H1 (cell line): ENCODE data around the gene THAP11. TPM values are rescaled to one million over a fixed set of nuclear protein-coding genes. Genes with fewer than 3 reads are reported as not detected.

Source experiments
- BCL11A ChIP-seq, 2 experiments: IDR thresholded peaks; one replicate each; pipeline ENCODE4 v1.6.1; 2011; ENCODE audit warnings: low read depth in 2 of 2, low read length in 2 of 2, mild to moderate bottlenecking in 2 of 2
- CEBPB ChIP-seq: IDR thresholded peaks from 2 replicates; pipeline ENCODE4 v1.6.1; 2012; ENCODE audit warnings: low read depth, low read length
- EP300 ChIP-seq, 2 experiments: IDR thresholded peaks; 1 replicate in 1 of 2; 2 replicates in 1 of 2; pipeline ENCODE4 v1.6.1; 2011 to 2012; ENCODE audit warnings: low read depth in 2 of 2, low read length in 2 of 2, mild to moderate bottlenecking in 2 of 2, borderline replicate concordance in 1 of 2, inconsistent platforms in 1 of 2, moderate library complexity in 1 of 2
- GABPA ChIP-seq: IDR thresholded peaks from 2 replicates; pipeline ENCODE4 v1.6.1; 2011; ENCODE audit warnings: mild to moderate bottlenecking, low read length, moderate library complexity, borderline replicate concordance; ENCODE audit not compliant: insufficient read depth
- MAFK ChIP-seq: IDR thresholded peaks from 2 replicates; pipeline ENCODE4 v1.6.1; 2012; ENCODE audit warnings: low read depth, mild to moderate bottlenecking, improper control_type of control experiment, low read length
- SIRT6 ChIP-seq: IDR thresholded peaks from one replicate; pipeline ENCODE4 v1.7.1; 2012; ENCODE audit warnings: low read length, inconsistent platforms
- SRF ChIP-seq: IDR thresholded peaks from 2 replicates; pipeline ENCODE4 v1.6.1; 2011; ENCODE audit warnings: mild to moderate bottlenecking, low read depth, low read length, moderate library complexity
- TAF7 ChIP-seq: optimal IDR thresholded peaks from 2 replicates; pipeline ENCODE3; 2011; ENCODE audit warnings: low read depth, mild to moderate bottlenecking, inconsistent platforms, low read length, moderate library complexity, borderline replicate concordance
- ZNF274 ChIP-seq: IDR thresholded peaks from 2 replicates; pipeline ENCODE4 v1.7.0; 2012; ENCODE audit warnings: low read length, borderline replicate concordance; ENCODE audit errors: extremely low read depth
- polyA plus RNA-seq, 7 experiments: library from polyadenylated mRNA; depleted of rRNA in 3 of 7; stranded (reverse) in 5 of 7; unstranded in 2 of 7; fragments of >200 nt in 5 of 7; fragments of 200-250 nt in 2 of 7; gene quantifications; 1 replicate in 5 of 7; 2 replicates in 1 of 7; 4 replicates in 1 of 7; pipeline versions ENCODE4 v1.2.1 to v1.2.3, GENCODE V29; 2011 to 2013; ENCODE audit warnings: missing spikeins in 2 of 7, mixed read lengths in 2 of 7
- total RNA-seq: library from RNA; stranded (reverse); fragmentation: NEBNext Ultra II Directional; extraction: Animal tissue kit (Norgen Biotek cat#: 25700); gene quantifications from 2 replicates; pipeline ENCODE4 v1.2.1, GENCODE V29; 2021
- TF ChIP-seq, protein P1 (sequence below): fragments of 300-600 bp; sonication (generic); IDR thresholded peaks from 2 replicates; pipeline ENCODE4 v1.7.1; 2012; ENCODE audit warnings: low read length, moderate library complexity, mild to moderate bottlenecking, inconsistent platforms; ENCODE audit not compliant: insufficient replicate concordance
- TF ChIP-seq, protein P2 (sequence below): IDR thresholded peaks from 2 replicates; pipeline ENCODE4 v1.6.1; 2011; ENCODE audit warnings: low read depth, mild to moderate bottlenecking, low read length; ENCODE audit not compliant: insufficient read depth

The THAP11 gene
- total and polyA plus RNA-seq, 2 of the 8 experiments (the other 6 are each of a cell fraction or from before 2014, with no cell fraction given): 50.8 to 54.8 TPM

DNA sequence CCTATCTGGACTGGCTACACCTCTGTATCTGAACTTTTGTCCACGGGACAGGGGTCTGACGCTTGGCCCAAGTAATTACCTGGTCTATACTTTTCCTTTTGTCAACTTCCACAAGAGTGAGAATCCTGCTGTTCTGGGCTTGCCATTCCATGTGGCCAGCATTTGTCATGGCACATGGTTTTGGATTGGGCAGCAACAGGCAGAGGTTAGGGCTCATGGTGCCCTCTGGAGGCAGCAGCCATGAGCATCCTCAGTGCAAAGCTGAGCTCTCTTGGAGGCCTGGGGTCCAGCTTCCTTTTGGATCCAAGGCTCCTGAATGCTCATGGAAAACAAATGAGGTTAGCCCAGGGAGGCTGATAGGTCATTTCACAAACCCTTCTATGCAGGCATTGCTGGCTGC, 23.2 kb downstream of the THAP11 start (continued):
- TF ChIP-seq, protein P1, sequence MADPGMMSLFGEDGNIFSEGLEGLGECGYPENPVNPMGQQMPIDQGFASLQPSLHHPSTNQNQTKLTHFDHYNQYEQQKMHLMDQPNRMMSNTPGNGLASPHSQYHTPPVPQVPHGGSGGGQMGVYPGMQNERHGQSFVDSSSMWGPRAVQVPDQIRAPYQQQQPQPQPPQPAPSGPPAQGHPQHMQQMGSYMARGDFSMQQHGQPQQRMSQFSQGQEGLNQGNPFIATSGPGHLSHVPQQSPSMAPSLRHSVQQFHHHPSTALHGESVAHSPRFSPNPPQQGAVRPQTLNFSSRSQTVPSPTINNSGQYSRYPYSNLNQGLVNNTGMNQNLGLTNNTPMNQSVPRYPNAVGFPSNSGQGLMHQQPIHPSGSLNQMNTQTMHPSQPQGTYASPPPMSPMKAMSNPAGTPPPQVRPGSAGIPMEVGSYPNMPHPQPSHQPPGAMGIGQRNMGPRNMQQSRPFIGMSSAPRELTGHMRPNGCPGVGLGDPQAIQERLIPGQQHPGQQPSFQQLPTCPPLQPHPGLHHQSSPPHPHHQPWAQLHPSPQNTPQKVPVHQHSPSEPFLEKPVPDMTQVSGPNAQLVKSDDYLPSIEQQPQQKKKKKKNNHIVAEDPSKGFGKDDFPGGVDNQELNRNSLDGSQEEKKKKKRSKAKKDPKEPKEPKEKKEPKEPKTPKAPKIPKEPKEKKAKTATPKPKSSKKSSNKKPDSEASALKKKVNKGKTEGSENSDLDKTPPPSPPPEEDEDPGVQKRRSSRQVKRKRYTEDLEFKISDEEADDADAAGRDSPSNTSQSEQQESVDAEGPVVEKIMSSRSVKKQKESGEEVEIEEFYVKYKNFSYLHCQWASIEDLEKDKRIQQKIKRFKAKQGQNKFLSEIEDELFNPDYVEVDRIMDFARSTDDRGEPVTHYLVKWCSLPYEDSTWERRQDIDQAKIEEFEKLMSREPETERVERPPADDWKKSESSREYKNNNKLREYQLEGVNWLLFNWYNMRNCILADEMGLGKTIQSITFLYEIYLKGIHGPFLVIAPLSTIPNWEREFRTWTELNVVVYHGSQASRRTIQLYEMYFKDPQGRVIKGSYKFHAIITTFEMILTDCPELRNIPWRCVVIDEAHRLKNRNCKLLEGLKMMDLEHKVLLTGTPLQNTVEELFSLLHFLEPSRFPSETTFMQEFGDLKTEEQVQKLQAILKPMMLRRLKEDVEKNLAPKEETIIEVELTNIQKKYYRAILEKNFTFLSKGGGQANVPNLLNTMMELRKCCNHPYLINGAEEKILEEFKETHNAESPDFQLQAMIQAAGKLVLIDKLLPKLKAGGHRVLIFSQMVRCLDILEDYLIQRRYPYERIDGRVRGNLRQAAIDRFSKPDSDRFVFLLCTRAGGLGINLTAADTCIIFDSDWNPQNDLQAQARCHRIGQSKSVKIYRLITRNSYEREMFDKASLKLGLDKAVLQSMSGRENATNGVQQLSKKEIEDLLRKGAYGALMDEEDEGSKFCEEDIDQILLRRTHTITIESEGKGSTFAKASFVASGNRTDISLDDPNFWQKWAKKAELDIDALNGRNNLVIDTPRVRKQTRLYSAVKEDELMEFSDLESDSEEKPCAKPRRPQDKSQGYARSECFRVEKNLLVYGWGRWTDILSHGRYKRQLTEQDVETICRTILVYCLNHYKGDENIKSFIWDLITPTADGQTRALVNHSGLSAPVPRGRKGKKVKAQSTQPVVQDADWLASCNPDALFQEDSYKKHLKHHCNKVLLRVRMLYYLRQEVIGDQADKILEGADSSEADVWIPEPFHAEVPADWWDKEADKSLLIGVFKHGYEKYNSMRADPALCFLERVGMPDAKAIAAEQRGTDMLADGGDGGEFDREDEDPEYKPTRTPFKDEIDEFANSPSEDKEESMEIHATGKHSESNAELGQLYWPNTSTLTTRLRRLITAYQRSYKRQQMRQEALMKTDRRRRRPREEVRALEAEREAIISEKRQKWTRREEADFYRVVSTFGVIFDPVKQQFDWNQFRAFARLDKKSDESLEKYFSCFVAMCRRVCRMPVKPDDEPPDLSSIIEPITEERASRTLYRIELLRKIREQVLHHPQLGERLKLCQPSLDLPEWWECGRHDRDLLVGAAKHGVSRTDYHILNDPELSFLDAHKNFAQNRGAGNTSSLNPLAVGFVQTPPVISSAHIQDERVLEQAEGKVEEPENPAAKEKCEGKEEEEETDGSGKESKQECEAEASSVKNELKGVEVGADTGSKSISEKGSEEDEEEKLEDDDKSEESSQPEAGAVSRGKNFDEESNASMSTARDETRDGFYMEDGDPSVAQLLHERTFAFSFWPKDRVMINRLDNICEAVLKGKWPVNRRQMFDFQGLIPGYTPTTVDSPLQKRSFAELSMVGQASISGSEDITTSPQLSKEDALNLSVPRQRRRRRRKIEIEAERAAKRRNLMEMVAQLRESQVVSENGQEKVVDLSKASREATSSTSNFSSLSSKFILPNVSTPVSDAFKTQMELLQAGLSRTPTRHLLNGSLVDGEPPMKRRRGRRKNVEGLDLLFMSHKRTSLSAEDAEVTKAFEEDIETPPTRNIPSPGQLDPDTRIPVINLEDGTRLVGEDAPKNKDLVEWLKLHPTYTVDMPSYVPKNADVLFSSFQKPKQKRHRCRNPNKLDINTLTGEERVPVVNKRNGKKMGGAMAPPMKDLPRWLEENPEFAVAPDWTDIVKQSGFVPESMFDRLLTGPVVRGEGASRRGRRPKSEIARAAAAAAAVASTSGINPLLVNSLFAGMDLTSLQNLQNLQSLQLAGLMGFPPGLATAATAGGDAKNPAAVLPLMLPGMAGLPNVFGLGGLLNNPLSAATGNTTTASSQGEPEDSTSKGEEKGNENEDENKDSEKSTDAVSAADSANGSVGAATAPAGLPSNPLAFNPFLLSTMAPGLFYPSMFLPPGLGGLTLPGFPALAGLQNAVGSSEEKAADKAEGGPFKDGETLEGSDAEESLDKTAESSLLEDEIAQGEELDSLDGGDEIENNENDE: no peak
- TF ChIP-seq, protein P2, sequence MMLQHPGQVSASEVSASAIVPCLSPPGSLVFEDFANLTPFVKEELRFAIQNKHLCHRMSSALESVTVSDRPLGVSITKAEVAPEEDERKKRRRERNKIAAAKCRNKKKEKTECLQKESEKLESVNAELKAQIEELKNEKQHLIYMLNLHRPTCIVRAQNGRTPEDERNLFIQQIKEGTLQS: no peak
- TF ChIP-seq SIRT6 (no peak), GABPA (no peak), EP300 (IDR thresholded peaks at IDR 0.05; ENCODE audit: borderline replicate concordance in 1 of 2, low read depth in 2 of 2, low read length in 2 of 2) (no peak), ZNF274 (no peak), SRF (no peak), MAFK (no peak), BCL11A (IDR thresholded peaks at IDR 0.05; ENCODE audit: low read depth in 2 of 2, low read length in 2 of 2) (no peak), CEBPB (no peak), TAF7 (no peak)
